GM18505 (cell line): ENCODE data around the gene MIEN1.
"Not testable (repeated sequence)": the region's sequence is repeated elsewhere in the genome, so short reads cannot be mapped to it uniquely, and the experiment has no call there.

Source experiments
- ATAC-seq: cut with Tn5 transposase; IDR thresholded peaks from one replicate; pipeline ENCODE4 v1.9.1; 2021; ENCODE audit not compliant: unreplicated experiment
- POLR2A ChIP-seq: IDR thresholded peaks from 4 replicates; pipeline ENCODE4 v1.6.1; 2011; ENCODE audit warnings: borderline replicate concordance; ENCODE audit not compliant: insufficient read depth, insufficient read length; ENCODE audit errors: extremely low read depth

Gene MIEN1

GRCh38 chr17:39752241-39752881 lies 22.0 kb upstream of the MIEN1 start:
- no peak for TF ChIP-seq POLR2A
- ATAC-seq, result no peak

- TF ChIP-seq POLR2A, result no peak
- no peak for ATAC-seq
Observed at GRCh38 chr17:39751637-39752036, 21.3 kb upstream of the MIEN1 start.

GRCh38 chr17:39751016-39751543 lies 20.7 kb upstream of the MIEN1 start:
- TF ChIP-seq POLR2A, result no peak
- no peak for ATAC-seq

GRCh38 chr17:39750131-39751015 lies 20.0 kb upstream of the MIEN1 start:
- TF ChIP-seq POLR2A, result no peak

GRCh38 chr17:39748444-39749034 lies 18.2 kb upstream of the MIEN1 start:
- ATAC-seq, result not testable (repeated sequence)

More at GRCh38 chr17:39750131-39751015, 20.0 kb upstream of the MIEN1 start:
- no peak for ATAC-seq

GRCh38 chr17:39747745-39748144 lies 17.4 kb upstream of the MIEN1 start:
- no peak for TF ChIP-seq POLR2A
- ATAC-seq, result no peak

- TF ChIP-seq POLR2A, result no peak
- ATAC-seq, result no peak
Observed at GRCh38 chr17:39746145-39746461, 15.8 kb upstream of the MIEN1 start.

- TF ChIP-seq POLR2A, result no peak
Observed at GRCh38 chr17:39745335-39746144, 15.2 kb upstream of the MIEN1 start.

GRCh38 chr17:39744836-39745215 lies 14.5 kb upstream of the MIEN1 start:
- TF ChIP-seq POLR2A, result no peak
- no peak for ATAC-seq

More at GRCh38 chr17:39745335-39746144, 15.2 kb upstream of the MIEN1 start:
- no peak for ATAC-seq

- no peak for TF ChIP-seq POLR2A
- ATAC-seq, result no peak
Observed at GRCh38 chr17:39744075-39744835, 13.9 kb upstream of the MIEN1 start.

- TF ChIP-seq POLR2A, result no peak
- ATAC-seq, result no peak
Observed at GRCh38 chr17:39742856-39743436, 12.6 kb upstream of the MIEN1 start.
